ENCODE results near the gene TUFM.

DNA sequence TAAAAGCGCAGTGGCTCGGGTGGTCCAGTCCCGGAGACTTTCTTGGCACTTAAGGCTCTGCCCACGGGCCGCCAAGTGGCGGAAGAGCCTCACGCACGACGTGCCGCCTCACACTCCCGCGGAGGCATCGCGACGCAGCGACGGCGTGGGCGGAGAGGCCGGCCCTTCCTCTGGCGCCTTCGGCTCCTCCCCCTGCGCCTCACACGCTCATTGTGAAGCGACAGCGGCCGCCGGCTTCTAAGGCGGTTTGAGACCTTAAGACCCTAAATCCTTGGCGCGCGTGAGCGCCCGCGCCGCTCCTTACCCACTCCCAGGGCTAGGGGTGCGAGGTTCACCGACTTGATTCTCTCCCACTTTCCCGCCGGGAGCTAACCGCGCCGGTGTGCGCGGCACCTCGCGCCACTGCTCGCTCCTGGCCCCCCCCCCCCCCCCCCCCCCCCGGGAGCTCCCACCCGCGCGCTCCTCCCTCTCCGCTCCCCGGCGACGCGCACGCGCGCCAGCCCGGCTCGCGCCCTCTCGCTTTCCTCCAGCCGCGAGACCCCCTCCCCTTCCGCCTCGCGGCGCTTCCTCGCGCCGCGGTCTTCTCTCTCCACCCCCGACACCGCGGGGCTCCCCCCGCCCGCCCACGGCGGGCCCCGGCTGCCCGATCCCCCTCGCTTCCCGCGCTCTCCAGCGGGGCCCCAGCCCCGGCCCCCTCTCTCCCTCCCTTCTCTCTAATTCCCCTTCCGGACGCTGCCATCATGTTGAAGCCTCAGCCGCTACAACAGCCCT lies 23.4 kb downstream of the TUFM start, which contains the start of gene ATXN2L:
- TF ChIP-seq POLR2AphosphoS5 (IDR thresholded peaks at IDR 0.05), result peak; percentile 96 to 98 (median 96)
- TF ChIP-seq, protein P1, sequence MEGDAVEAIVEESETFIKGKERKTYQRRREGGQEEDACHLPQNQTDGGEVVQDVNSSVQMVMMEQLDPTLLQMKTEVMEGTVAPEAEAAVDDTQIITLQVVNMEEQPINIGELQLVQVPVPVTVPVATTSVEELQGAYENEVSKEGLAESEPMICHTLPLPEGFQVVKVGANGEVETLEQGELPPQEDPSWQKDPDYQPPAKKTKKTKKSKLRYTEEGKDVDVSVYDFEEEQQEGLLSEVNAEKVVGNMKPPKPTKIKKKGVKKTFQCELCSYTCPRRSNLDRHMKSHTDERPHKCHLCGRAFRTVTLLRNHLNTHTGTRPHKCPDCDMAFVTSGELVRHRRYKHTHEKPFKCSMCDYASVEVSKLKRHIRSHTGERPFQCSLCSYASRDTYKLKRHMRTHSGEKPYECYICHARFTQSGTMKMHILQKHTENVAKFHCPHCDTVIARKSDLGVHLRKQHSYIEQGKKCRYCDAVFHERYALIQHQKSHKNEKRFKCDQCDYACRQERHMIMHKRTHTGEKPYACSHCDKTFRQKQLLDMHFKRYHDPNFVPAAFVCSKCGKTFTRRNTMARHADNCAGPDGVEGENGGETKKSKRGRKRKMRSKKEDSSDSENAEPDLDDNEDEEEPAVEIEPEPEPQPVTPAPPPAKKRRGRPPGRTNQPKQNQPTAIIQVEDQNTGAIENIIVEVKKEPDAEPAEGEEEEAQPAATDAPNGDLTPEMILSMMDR (IDR thresholded peaks at IDR 0.05 in 8 of 11, conservative IDR thresholded peaks at IDR 0.05 in 3 of 11), result peak in 6 of 11 experiments; percentile 29 to 50 (median 45)
